HEK293T (cell line): ENCODE data around the gene SH3BP5.

ENCODE experiments used
- CTCF ChIA-PET: fragments of 350-600 bp; formaldehyde crosslinking; extraction: SDS; loops from one replicate; lab custom pipeline; 2021; ENCODE audit warnings: antibody characterized with exemption, inconsistent platforms; lab: Yijun Ruan, JAX
- POLR2A ChIA-PET: fragments of 350-600 bp; formaldehyde crosslinking; extraction: SDS; loops from one replicate; lab custom pipeline; 2020; ENCODE audit warnings: antibody characterized with exemption, inconsistent platforms; lab: Yijun Ruan, JAX
- DNase-seq: peaks from one replicate; pipeline ENCODE4 v3.0.0; 2012; ENCODE audit warnings: mixed read lengths; ENCODE audit errors: extremely low spot score
- ARNT ChIP-seq: fragments of 450-650 bp; IDR thresholded peaks from 2 replicates; pipeline ENCODE4 v1.6.1; 2017; ENCODE audit warnings: mild to moderate bottlenecking
- BHLHE40 ChIP-seq: fragments of 450-650 bp; IDR thresholded peaks from 2 replicates; pipeline ENCODE4 v1.6.1; 2016; ENCODE audit warnings: mild to moderate bottlenecking, moderate library complexity, borderline replicate concordance
- CTBP1 ChIP-seq: fragments of 450-650 bp; IDR thresholded peaks from 2 replicates; pipeline ENCODE4 v1.6.1; 2016; ENCODE audit warnings: borderline replicate concordance
- ELF4 ChIP-seq: fragments of 450-650 bp; IDR thresholded peaks from 2 replicates; pipeline ENCODE4 v1.6.1; 2017; ENCODE audit warnings: antibody characterized with exemption
- FOXA1 ChIP-seq: fragments of 450-650 bp; IDR thresholded peaks from 2 replicates; pipeline ENCODE4 v1.6.1; 2016; ENCODE audit warnings: mild to moderate bottlenecking
- FOXK2 ChIP-seq: fragments of 450-650 bp; IDR thresholded peaks from 2 replicates; pipeline ENCODE4 v1.6.1; 2016; ENCODE audit warnings: mild to moderate bottlenecking
- FOXM1 ChIP-seq: fragments of 450-650 bp; IDR thresholded peaks from 2 replicates; pipeline ENCODE4 v1.6.1; 2017; ENCODE audit warnings: mild to moderate bottlenecking, borderline replicate concordance
- HDGF ChIP-seq: fragments of 450-650 bp; IDR thresholded peaks from 2 replicates; pipeline ENCODE4 v1.6.1; 2017; ENCODE audit warnings: antibody characterized with exemption, borderline replicate concordance
- L3MBTL2 ChIP-seq: fragments of 450-650 bp; conservative IDR thresholded peaks from 2 replicates; pipeline ENCODE4 v1.6.1; 2016; ENCODE audit warnings: mild to moderate bottlenecking
- LEF1 ChIP-seq: fragments of 450-650 bp; IDR thresholded peaks from 2 replicates; pipeline ENCODE4 v1.6.1; 2017; ENCODE audit warnings: mild to moderate bottlenecking, borderline replicate concordance
- NFRKB ChIP-seq: fragments of 450-650 bp; IDR thresholded peaks from 2 replicates; pipeline ENCODE4 v1.6.1; 2016; ENCODE audit warnings: mild to moderate bottlenecking, moderate library complexity
- SP1 ChIP-seq: fragments of 450-650 bp; IDR thresholded peaks from 2 replicates; pipeline ENCODE4 v1.6.1; 2017
- SUZ12 ChIP-seq: fragments of 450-650 bp; IDR thresholded peaks from 2 replicates; pipeline ENCODE4 v1.6.1; 2016; ENCODE audit warnings: mild to moderate bottlenecking
- TARDBP ChIP-seq: fragments of 450-650 bp; IDR thresholded peaks from 2 replicates; pipeline ENCODE4 v1.6.1; 2016
- ZNF384 ChIP-seq: fragments of 450-650 bp; IDR thresholded peaks from 2 replicates; pipeline ENCODE4 v1.6.1; 2016
- TF ChIP-seq, protein P1 (sequence below): fragments of 450-650 bp; IDR thresholded peaks from 2 replicates; pipeline ENCODE4 v1.6.1; 2016

SH3BP5 gene

DNA sequence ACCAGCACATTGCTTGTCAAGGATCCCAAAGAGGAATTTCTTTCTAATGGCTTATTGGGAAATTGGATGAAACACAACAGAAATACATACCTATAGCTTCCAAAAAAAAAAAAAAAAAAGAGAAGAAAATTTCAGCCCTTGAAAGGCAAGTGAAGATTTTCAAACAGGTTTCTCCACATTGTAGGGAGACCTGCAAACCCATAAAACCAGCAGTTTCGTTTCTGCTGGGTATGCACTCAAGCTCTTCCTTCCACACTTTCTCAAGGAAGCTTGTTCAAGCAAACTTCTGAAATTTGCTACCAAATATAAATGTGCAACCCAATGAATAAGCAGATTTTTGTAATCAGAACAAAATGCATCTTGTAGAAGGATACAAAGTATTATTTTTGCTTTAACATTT lies 15.9 kb upstream of the SH3BP5 start:
- TF ChIP-seq HDGF (no peak), FOXM1 (no peak), TARDBP (no peak), ELF4 (no peak), ZNF384 (no peak), ARNT (no peak), FOXK2 (no peak), BHLHE40 (no peak), FOXA1 (no peak), NFRKB (no peak), LEF1 (no peak), SP1 (no peak), CTBP1 (no peak), SUZ12 (no peak), L3MBTL2 (no peak)
- TF ChIP-seq, protein P1, sequence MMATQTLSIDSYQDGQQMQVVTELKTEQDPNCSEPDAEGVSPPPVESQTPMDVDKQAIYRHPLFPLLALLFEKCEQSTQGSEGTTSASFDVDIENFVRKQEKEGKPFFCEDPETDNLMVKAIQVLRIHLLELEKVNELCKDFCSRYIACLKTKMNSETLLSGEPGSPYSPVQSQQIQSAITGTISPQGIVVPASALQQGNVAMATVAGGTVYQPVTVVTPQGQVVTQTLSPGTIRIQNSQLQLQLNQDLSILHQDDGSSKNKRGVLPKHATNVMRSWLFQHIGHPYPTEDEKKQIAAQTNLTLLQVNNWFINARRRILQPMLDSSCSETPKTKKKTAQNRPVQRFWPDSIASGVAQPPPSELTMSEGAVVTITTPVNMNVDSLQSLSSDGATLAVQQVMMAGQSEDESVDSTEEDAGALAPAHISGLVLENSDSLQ, result no peak
- ChIA-PET CTCF (no interaction called here), POLR2A (no interaction called here)
- DNase-seq, result no peak

DNA sequence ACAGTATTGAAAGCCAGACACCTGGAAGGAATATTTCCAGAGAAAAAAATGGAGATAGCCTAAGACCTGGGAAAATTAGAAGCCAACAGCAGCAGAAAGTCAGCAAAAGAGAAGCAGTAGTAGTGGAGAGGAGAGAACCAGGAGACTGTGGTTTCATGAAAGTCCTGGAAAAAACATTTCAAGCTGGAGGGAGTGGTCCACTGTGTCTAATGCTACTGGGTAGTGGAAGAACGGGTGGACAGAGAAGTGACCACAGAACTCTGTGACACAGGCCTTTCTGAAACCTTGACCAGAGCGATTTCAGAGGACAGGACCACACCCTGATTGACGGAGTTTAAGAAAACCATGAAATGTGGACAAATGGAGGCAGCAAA lies 15.3 kb upstream of the SH3BP5 start:
- TF ChIP-seq NFRKB (no peak), ARNT (no peak), L3MBTL2 (no peak), CTBP1 (no peak), SP1 (no peak), FOXK2 (no peak), TARDBP (no peak), LEF1 (no peak), BHLHE40 (no peak), FOXA1 (no peak), HDGF (no peak), ELF4 (no peak), SUZ12 (no peak), FOXM1 (no peak), ZNF384 (no peak)
- TF ChIP-seq, protein P1, result no peak
- ChIA-PET CTCF (interaction anchor here (0.5 kb wide), 1 partner anchor 39 kb away, joined by 3 read pairs; no protein-coding TSS in a partner anchor), POLR2A (no interaction called here)
- no peak for DNase-seq

DNA sequence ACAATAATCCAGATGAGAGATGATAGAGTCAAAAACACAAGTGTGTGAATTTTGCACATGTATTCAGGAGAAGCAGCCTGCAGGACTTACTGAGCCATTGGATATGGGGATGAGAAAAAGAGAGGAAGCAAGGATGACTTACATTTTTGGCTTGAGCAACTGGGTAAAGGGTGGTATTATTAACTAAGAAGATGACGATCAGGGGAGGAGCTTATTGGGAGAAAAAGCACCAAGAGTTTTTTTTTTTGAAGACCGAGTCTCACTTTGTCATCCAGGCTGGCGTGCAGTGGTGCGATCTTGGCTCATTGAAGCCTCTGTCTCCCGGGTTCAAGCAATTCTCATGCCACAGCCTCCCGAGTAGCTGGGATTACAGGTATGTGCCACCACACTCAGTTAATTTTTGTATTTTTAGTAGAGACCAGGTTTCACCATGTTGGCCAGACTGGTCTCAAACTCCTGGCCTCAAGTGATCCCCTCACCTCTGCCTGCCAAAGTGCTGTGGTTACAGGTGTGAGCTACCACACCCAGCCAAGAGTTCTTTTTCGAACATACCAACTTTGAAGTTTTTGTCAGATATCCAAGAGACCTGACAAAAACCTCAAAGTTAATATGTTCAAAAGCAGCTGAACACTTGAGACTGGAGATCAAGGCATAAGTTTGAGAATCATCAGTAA lies 14.8 kb upstream of the SH3BP5 start:
- DNase-seq, result no peak
- POLR2A ChIA-PET, result no interaction called here
- CTCF ChIA-PET, result interaction anchor here (0.5 to 0.6 kb wide), 2 partner anchors 40 to 81 kb away, joined by 3 to 4 read pairs; no protein-coding TSS in a partner anchor
- TF ChIP-seq LEF1 (no peak), SUZ12 (no peak), FOXM1 (no peak), FOXA1 (no peak), BHLHE40 (no peak), ZNF384 (no peak), ELF4 (no peak), SP1 (no peak), FOXK2 (no peak), L3MBTL2 (no peak), TARDBP (no peak), ARNT (no peak), CTBP1 (no peak), NFRKB (no peak)

DNA sequence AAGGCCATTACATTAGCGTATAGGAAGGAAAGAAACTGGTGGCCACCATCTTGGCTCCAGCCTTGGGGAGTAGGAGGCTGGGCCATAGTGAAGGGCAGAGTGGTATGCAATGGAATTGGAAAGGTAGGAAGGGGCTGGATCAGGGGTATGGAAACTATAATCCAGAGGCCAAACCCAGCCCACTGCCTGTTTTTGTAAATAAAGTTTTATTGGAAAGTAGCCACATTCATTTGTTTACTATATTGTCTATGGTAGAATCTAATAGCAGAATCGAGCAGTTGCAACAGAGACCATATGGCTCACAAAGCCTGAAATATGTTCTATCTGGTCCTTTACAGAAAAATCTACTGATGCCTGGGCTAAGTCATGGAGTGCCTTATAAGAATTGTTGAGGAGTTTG lies 14.1 kb upstream of the SH3BP5 start:
- POLR2A ChIA-PET, result no interaction called here
- CTCF ChIA-PET, result interaction anchor here (0.6 kb wide), 1 partner anchor 80 kb away, joined by 4 read pairs; no protein-coding TSS in a partner anchor

DNA sequence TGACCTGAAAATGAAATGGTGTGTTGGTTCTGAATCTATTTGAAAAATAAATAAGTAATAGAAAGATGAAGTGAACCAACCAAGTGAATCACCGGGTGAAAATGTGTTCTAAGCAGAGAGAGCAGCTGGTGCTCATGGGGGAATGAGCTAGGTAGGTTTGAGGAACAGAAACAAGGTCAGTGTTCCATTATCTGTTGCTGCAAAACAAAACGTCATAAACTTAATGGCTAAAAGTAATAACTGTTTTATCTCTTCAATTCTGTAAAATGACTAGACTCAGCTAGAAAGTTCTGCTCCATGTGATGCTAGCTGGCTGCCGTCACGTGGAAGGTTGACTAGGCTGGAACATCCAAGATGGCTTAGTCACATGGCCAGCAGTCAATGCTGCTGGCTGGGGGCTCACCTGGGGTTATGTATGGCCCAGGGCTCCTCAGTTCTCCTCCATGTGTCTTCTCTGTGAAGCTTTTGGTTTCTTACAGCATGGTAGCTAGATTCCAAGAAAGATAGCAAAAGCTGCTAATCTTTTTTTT lies 13.3 kb upstream of the SH3BP5 start:
- POLR2A ChIA-PET, result no interaction called here
- DNase-seq, result no peak
- TF ChIP-seq HDGF (no peak), SP1 (no peak), SUZ12 (no peak), LEF1 (no peak), L3MBTL2 (no peak), BHLHE40 (no peak), ELF4 (no peak), ZNF384 (no peak), CTBP1 (no peak), TARDBP (no peak), FOXA1 (no peak), FOXM1 (no peak)
- TF ChIP-seq, protein P1, result no peak
- CTCF ChIA-PET, result no interaction called here

More for the DNA sequence above, 14.1 kb upstream of the SH3BP5 start:
- TF ChIP-seq ZNF384 (no peak), FOXK2 (no peak), LEF1 (no peak), SP1 (no peak), TARDBP (no peak), ARNT (no peak), FOXM1 (no peak), CTBP1 (no peak)
- TF ChIP-seq, protein P1, result no peak
- no peak for DNase-seq
